Hepatocyte (in vitro differentiated cells): ENCODE results near the gene ABCD2. TPM values are rescaled to one million over a fixed set of nuclear protein-coding genes. Genes with fewer than 3 reads are reported as not detected.

ENCODE experiments used
- DNase-seq: peaks from one replicate; pipeline ENCODE4 v3.0.0-alpha.2; 2016; ENCODE audit warnings: low spot score
- H2AFZ ChIP-seq: fragments of 200-600 bp; sonication (generic); 2 replicates; pipeline ENCODE4 v1.6.0; 2016; ENCODE audit warnings: antibody characterized with exemption, mild to moderate bottlenecking
- H3K27ac ChIP-seq: fragments of 200-600 bp; sonication (generic); 2 replicates; pipeline ENCODE4 v1.5.1; 2016; ENCODE audit warnings: mild to moderate bottlenecking
- H3K27me3 ChIP-seq: fragments of 200-600 bp; sonication (generic); 2 replicates; pipeline ENCODE4 v1.6.1; 2016
- H3K36me3 ChIP-seq: fragments of 200-600 bp; sonication (generic); replicated peaks from 2 replicates; pipeline ENCODE4 v1.5.1; 2016; ENCODE audit warnings: low read depth; ENCODE audit not compliant: insufficient read depth
- H3K4me1 ChIP-seq: fragments of 200-600 bp; sonication (generic); 2 replicates; pipeline ENCODE4 v1.5.1; 2016; ENCODE audit warnings: mild to moderate bottlenecking, moderate library complexity; ENCODE audit not compliant: insufficient read depth
- H3K4me2 ChIP-seq: fragments of 200-600 bp; sonication (generic); 2 replicates; pipeline ENCODE4 v1.6.0; 2016
- H3K4me3 ChIP-seq: fragments of 200-600 bp; sonication (generic); 2 replicates; pipeline ENCODE4 v1.5.1; 2016; ENCODE audit warnings: mild to moderate bottlenecking
- H3K79me2 ChIP-seq: fragments of 200-600 bp; sonication (generic); 2 replicates; pipeline ENCODE4 v1.6.0; 2017; ENCODE audit warnings: mild to moderate bottlenecking
- H3K9me2 ChIP-seq: fragments of 200-600 bp; sonication (generic); replicated peaks from 2 replicates; pipeline ENCODE4 v1.6.0; 2017; ENCODE audit warnings: mild to moderate bottlenecking; ENCODE audit not compliant: insufficient read depth
- H3K9me3 ChIP-seq: fragments of 200-600 bp; sonication (generic); 2 replicates; pipeline ENCODE4 v1.5.1; 2016; ENCODE audit warnings: low read depth, mild to moderate bottlenecking
- H4K20me1 ChIP-seq: fragments of 200-600 bp; sonication (generic); 2 replicates; pipeline ENCODE4 v1.6.0; 2016; ENCODE audit warnings: mild to moderate bottlenecking; ENCODE audit not compliant: insufficient read depth, poor library complexity, severe bottlenecking
- EZH2 ChIP-seq: fragments of 200-600 bp; sonication (generic); IDR thresholded peaks from 2 replicates; pipeline ENCODE4 v1.6.1; 2016; ENCODE audit warnings: antibody characterized with exemption, mild to moderate bottlenecking, borderline replicate concordance
- EZH2phosphoT487 ChIP-seq: fragments of 200-600 bp; sonication (generic); IDR thresholded peaks from one replicate; pipeline ENCODE4 v1.6.1; 2018; ENCODE audit warnings: antibody characterized with exemption, mild to moderate bottlenecking, low read depth, moderate library complexity; ENCODE audit not compliant: unreplicated experiment, severe bottlenecking
- WGBS: methylation state at CpG from one replicate; pipeline ENCODE4 v1.1.6; 2016; ENCODE audit warnings: low lambda C conversion rate; ENCODE audit errors: missing lambda C conversion rate; 5-methylcytosine and 5-hydroxymethylcytosine counted together
- polyA plus RNA-seq: library from polyadenylated mRNA; unstranded; fragments of >200 nt; fragmentation: Nextera tagmentation; extraction: Ambion mirVana; gene quantifications from 2 replicates; pipeline ENCODE4 v1.2.1, GENCODE V29; 2016
- small RNA-seq: library from RNA; depleted of rRNA; stranded (forward); fragments of <200 nt; gene quantifications from one replicate; pipeline ENCODE3, GENCODE V24; 2014
- total RNA-seq: library from RNA; depleted of rRNA; stranded (reverse); fragments of >200 nt; gene quantifications from 2 replicates; pipeline ENCODE4 v1.2.3, GENCODE V29; 2014
- TF ChIP-seq, protein P1 (sequence below): fragments of 200-600 bp; sonication (generic); IDR thresholded peaks from 2 replicates; pipeline ENCODE4 v1.5.1; 2016; ENCODE audit warnings: antibody characterized with exemption, mild to moderate bottlenecking; ENCODE audit not compliant: poor library complexity

The ABCD2 gene
- total and polyA plus RNA-seq, 2 experiments from 2014 or later, result 0.17 to 0.19 TPM

DNA sequence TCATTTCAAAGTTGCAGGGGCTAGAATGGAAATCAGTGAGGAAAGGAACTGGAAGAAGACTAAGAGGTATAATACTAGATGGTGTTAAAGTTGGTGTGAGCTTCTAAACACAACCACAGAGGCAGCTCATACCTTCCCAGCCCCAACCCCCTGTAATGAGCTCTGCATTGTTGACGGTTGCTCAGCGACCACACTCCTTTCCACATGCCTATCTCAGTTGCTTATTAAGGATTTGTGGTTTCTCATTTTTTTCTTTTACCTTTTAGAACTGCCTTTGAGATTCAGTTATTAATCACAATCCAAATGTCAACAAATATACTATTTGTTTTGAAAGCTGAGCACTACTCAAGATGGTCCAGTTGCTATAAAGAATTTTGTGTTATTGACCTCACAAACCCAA lies 114.6 kb downstream of the ABCD2 start:
- no peak for DNase-seq
- 65% methylated on average over 2 of the region's 2 CpGs for WGBS
- H3K4me1 ChIP-seq, result no peaks in the 10 kb centered on the region

DNA sequence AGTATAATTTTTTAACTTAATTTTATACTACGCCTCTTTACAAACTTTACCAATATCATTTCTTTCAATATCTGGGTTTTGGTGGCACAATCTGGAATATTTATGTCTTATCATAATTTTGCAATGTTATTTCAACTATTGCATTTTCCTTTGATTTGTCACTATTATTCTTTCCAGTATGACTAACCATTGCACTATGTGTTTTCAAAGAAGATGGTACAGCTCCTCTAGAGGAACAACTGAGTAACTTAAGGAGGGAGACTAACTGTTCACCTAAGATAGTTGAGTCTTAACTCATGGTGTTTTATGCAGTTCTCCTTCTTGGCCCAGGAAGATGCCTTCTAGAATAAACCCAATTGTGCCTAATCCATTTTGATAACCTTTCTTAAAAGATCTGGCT lies 116.2 kb downstream of the ABCD2 start:
- no peaks in the 10 kb centered on the region for H3K9me2 ChIP-seq
- H3K27ac ChIP-seq, result no peak overlapping the region
- no peak overlapping the region for H3K4me2 ChIP-seq
- H2AFZ ChIP-seq, result no peak overlapping the region
- H3K27me3 ChIP-seq, result no peaks in the 10 kb centered on the region
- WGBS, result 95% methylated on average over 1 of the region's 1 CpG
- no peaks in the 10 kb centered on the region for H3K36me3 ChIP-seq
- no peak overlapping the region for H3K4me3 ChIP-seq
- H3K9me3 ChIP-seq, result no peaks in the 10 kb centered on the region
- no peaks in the 10 kb centered on the region for H3K79me2 ChIP-seq
- TF ChIP-seq, protein P1, sequence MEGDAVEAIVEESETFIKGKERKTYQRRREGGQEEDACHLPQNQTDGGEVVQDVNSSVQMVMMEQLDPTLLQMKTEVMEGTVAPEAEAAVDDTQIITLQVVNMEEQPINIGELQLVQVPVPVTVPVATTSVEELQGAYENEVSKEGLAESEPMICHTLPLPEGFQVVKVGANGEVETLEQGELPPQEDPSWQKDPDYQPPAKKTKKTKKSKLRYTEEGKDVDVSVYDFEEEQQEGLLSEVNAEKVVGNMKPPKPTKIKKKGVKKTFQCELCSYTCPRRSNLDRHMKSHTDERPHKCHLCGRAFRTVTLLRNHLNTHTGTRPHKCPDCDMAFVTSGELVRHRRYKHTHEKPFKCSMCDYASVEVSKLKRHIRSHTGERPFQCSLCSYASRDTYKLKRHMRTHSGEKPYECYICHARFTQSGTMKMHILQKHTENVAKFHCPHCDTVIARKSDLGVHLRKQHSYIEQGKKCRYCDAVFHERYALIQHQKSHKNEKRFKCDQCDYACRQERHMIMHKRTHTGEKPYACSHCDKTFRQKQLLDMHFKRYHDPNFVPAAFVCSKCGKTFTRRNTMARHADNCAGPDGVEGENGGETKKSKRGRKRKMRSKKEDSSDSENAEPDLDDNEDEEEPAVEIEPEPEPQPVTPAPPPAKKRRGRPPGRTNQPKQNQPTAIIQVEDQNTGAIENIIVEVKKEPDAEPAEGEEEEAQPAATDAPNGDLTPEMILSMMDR, result no peak
- no peak for TF ChIP-seq EZH2
- TF ChIP-seq EZH2phosphoT487, result no peak
- no peaks in the 10 kb centered on the region for H4K20me1 ChIP-seq
- no peak for DNase-seq
- no peaks in the 10 kb centered on the region for H3K4me1 ChIP-seq

More for the DNA sequence above, 114.6 kb downstream of the ABCD2 start:
- TF ChIP-seq EZH2 (no peak), EZH2phosphoT487 (no peak)
- TF ChIP-seq, protein P1, result no peak
- Histone ChIP-seq H3K27me3 (no peaks in the 10 kb centered on the region), H3K79me2 (no peaks in the 10 kb centered on the region), H4K20me1 (no peaks in the 10 kb centered on the region), H3K27ac (no peak overlapping the region), H3K4me2 (no peak overlapping the region), H3K36me3 (no peaks in the 10 kb centered on the region), H3K4me3 (no peak overlapping the region), H3K9me3 (no peaks in the 10 kb centered on the region), H3K9me2 (no peaks in the 10 kb centered on the region), H2AFZ (no peak overlapping the region)

DNA sequence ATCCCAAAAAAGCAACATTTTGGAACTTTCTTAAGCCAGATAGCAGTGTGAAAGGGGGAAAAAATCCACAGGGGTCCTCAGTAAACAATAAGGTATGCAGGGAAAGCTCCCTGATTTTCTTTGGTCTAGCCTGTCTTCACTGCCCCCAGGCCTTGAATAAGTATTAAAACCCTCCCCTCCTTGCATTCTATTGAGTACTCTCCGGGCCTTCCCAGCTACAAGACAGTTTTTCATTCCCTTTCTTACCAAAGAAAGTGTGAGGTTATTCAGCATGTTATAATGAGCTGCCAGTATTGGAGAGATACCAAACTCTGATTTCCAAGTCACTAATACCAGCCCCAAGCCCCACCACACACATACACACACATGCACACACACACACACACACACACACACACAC lies 116.9 kb downstream of the ABCD2 start:
- H2AFZ ChIP-seq, result no peak overlapping the region
- H3K27me3 ChIP-seq, result no peaks in the 10 kb centered on the region

More for the DNA sequence above, 116.9 kb downstream of the ABCD2 start:
- no peaks in the 10 kb centered on the region for H3K36me3 ChIP-seq
- H3K27ac ChIP-seq, result no peak overlapping the region
- no peaks in the 10 kb centered on the region for H3K4me1 ChIP-seq
- no peak overlapping the region for H3K4me2 ChIP-seq
- no peaks in the 10 kb centered on the region for H3K9me3 ChIP-seq
- no peaks in the 10 kb centered on the region for H3K9me2 ChIP-seq
- TF ChIP-seq EZH2 (no peak), EZH2phosphoT487 (no peak)
- TF ChIP-seq, protein P1, result no peak
- H3K79me2 ChIP-seq, result no peaks in the 10 kb centered on the region
- DNase-seq, result no peak
- H4K20me1 ChIP-seq, result no peaks in the 10 kb centered on the region
- 74% methylated on average over 1 of the region's 1 CpG for WGBS
- no peak overlapping the region for H3K4me3 ChIP-seq

Small RNA genes lying within 50 kb of the gene (small RNA-seq; reads per million reads assigned to genes)
- not detected for gene AC121334.2

Other genes with a start within 250 kb of the ABCD2 start
- 55.1 and 62.1 TPM in 2 replicates for gene KIF21A, start 176.7 kb downstream of the ABCD2 start, total RNA-seq
- 25.0 and 35.7 TPM in 2 replicates for gene KIF21A, start 176.7 kb downstream of the ABCD2 start, polyA plus RNA-seq